Activated CD8-positive, alpha-beta memory T cell treated with anti-CD3 and anti-CD28 coated beads for 4 hours (primary cell): ENCODE results near the gene SH2D7.

ENCODE experiments used
- DNase-seq, 2 donors: peaks; one replicate each; pipeline ENCODE4 v3.0.0-alpha.2; 2020; ENCODE audit warnings: low read depth in 2 of 2

SH2D7 gene

DNA sequence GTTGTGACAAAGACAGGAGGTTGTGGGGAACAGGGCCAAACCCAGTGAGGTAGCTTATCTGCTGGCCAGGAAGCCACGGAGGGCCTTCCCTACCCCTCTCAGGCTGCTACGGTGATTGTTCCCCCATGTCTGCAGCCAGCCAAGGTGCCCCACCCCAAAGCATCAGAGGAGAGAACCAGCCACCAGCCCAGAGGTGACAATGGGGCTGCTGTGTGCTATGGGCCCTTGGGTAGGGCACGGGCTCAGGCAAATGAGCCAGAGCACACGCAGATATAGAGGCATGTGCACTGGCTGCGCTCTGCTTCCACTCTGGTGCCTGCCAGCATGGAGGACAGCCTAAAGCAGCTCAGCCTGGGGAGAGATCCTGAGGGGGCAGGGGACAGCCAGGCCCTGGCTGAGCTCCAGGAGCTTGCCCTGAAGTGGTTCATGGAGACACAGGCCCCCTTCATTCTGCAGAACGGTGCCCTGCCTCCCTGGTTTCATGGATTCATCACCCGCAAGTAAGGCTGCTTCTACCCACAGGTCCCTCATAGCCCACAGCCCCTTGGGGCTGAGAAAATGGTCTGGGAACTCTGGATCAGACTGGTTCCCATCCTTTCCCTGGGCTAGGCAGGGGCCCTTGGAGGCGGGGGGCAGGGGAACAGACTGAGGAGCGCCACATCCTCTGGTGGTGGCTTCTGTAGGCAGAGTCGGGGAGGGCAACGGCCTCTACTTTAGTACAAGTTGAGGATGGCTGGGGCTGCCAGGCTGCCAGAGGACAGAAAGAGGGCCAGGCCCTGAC lies at the start of gene SH2D7:
Gene SH2D7, plus strand, starts transcription at position 301 of the 781 bp plus-strand sequence. Its CDS starts 24 bp downstream, at position 325.
- no peak for DNase-seq

DNA sequence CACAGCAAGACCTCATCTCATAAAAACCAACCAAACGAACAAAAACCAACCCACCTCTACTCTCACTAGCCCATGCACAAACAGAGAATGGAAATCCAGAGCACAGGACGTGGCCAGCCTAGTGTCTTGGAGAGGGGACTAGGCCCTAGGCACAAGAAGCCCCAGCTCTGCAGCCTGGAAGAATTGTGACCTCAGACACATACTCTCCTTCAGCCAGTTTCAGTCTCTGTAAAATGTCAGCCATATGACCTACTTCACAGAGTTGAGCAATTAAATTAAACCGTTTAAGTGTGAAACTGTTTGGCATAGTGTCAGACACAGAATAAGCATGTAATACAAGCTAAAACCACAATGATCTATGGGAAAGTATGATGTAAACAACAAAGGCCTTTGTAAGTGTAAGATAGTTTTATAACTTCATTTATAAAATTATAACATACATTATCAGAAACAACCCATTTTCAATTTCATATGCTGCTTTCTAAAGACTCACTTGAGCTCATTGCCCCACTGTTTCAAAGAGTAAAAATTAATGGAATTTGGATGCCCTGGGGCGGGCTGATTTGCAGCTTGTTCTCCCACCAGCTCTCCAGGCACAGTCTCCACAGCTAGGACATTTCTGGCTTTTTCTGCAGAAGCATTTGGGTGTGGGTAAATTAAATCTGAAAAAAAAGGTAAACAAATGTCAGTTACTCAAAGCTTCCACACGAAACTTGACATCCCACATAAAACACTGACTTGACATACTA lies 47.8 kb upstream of the SH2D7 start:
- no peak for DNase-seq

DNA sequence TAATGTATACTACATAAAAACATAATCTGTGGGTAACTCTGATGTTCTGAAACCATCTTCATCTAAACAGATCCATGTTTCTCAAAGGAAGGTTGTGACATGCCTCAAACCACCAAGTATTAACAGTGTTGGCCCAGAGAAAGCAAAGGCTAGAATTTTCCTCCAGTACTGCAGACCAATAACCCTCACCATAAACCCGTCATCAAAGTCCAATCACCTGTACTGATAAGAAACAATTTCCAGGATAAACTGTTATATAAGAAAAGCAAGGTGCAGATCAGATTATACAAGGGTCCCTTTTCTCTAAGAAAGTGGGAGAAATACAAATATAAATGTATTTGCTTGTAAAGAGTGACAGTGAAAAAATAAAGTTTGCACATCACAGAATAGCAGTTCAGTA lies 47.2 kb upstream of the SH2D7 start:
- DNase-seq: no peak

DNA sequence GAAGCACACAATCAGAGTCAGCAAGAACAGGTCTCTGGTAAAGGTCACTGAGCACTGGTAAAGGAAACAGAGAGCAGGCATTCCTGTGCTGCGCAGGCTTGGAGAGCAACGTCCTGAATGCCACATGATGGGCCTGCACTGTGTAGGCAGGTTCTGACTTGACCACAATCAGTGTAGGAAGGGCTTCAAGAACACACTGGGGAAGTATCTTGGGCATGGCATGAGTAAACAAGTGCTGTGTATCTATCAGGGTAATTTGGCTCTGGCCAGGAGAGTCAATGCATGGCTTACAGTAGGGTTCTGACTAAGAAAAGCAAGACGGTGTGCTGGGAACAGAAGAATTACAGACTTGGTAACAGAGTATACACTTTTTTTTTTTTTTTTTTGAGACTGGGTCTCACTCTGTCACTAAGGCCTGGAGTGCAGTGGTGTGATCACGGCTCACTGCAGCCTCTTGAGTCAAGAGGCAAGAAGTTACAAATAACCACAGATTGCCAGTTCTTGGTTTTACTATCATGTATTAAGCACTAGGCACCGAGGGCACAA lies 45.5 kb upstream of the SH2D7 start:
- no peak for DNase-seq

DNA sequence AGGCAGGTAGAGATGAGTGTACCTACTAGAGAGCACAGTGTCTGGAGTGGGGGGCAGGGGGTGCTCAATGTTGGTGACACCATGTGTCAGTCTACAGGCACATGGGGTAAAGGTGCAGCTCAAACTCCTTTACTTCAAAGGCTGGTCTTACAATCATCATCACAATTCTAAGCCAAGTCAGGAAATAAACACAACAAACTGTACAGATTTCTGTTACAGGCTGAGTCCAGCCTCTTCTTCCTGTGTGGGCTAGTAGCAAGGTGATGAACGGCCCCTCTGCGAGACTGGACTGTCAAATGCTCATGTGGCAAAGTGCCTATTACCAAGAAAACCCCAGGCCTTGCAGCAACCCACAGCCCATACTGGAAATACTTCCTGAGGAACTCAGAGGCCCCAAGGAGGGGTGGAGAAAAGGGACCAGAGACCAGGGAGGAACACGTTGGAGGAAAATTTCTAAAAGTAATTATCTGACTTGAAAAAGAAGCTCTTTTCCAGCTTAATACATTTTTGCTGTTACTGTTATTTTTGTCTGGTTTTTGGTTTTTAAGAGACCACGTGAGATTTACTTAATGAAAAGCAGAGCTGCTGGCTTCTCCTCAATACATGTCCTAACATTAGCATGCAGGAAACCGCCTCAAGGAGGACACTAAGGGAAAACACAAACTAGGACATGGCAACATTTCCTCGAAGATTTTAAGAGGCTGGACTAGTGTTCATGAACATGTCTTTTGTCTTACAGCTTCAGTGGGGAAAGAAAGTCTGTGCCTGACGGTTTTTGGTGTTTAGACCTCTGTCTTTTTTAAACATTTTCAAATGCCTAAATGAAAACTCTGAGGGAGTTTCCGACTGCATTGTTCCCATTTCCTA lies 44.4 kb upstream of the SH2D7 start:
- no peak for DNase-seq

DNA sequence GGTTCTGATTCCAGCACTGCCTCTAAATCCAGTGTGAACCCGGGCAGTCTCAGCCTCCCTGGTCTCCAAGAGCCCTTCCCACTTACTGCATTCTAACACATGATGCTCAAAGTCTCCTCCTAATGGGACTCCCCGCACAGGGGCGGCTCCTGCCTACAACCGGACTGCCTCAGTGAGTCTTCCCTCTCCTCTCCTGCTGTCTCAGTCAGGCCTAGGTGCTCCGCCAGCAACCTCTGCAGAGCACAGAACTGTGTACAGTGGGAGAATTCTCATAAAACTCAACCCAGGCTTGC lies 43.8 kb upstream of the SH2D7 start:
- DNase-seq: no peak

DNA sequence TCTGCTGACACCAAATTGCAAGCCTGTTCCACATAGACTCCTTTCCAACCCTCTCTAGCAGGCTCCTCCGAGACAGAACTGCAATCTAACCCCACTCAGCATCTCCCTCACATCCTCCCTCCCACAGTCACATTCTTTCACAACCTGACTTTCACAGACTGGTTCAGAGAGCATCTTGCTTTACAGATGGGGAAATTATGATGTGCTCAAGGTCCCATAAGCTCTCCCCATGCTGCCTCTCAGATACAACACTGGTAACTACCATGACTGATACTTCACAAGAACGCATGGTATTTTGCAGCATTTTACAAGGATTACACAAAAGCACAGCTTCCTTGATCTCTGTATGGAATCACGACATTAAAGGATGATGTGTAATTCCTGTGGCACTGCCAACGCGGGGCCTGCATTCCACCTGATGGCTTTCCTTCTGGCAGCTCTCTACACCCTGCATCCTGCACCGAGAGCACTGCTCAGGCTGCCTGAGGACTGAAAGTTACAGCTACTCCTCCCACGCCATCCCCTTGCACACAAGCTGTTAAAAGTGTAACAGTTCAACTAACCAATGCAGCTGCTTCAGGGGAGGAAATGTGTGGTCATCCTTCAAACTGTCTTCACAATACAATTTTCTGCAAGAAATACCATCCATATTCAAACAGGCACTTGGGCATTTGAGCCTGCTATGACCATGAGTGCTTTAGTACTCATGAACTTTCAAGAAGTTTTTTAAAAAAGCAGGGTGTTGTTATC lies 42.5 kb upstream of the SH2D7 start:
- peak in 1 of 2 donors; percentile 57 for DNase-seq

DNA sequence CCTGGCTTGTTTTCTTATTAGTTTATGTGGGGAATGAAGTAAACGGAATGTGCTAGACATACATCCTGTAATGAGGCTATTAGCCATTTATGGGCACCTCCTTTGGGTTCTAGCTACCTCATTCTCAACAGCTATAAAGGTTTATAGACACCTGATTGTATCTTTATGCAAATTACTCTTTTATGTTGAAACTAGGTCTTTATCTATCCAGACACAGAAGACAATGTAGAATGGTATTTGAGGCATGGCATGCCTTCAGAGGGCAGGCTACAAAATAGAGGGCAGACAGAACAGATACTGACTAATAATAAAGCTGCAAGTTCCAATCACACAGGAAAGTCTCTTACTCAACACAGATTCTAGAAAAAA lies 41.9 kb upstream of the SH2D7 start:
- no peak for DNase-seq

DNA sequence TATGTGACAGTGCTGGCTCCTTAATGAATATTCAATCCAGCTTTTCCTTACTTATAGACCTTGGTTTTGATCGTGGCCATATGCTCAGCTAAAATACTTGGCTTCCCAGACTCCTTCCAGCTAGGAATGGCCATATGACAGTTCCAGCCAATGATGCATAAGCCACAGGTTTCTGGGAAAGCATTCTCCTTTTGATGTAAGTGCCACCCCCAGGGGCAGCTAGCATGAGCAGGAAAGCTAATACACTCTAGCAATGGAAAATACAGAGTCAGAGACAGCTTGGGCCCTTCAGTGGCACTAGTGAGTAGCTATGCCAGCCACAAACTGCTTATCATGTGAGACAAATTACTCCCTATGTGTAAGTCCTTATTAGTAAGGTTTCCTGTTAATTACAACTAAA lies 41.5 kb upstream of the SH2D7 start:
- DNase-seq: no peak

DNA sequence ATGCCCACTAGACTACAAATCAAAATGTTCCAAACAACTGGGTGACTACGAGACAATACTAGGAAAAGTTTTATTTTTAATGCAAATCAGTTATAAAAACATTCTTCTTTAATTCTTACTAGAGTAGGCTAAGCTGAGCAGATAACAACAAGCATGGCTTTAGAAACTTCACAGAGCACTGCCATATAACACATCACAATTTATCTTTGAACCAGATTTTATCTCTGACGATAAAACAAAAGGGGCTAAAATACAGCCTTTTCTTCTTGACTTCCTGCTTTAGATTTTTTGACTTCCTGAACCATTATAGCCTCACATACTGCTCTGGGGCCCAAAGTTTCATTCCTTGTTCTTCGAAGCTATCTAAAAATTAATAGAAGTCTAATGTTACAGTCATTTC lies 40.8 kb upstream of the SH2D7 start:
- DNase-seq: no peak

DNA sequence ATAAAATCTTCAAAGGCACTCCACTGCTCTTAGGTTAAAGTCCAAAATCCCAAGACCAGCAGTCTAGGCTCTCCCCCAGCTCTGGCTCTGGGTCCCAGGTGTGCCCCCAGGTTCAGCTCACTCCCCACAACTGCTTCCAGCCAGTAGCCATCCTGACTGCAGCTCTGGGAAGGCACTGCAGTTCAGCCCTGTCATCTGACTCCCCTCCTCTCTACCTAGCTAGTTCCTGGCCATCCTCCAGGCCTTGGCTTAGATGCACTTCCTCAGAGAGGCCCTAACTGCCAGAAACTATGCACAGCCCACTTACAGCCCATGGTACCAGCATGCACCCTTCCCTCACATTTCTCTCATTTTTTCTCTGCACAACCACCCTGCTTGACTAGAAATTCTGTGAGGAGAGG lies 40.4 kb upstream of the SH2D7 start:
- DNase-seq: no peak

DNA sequence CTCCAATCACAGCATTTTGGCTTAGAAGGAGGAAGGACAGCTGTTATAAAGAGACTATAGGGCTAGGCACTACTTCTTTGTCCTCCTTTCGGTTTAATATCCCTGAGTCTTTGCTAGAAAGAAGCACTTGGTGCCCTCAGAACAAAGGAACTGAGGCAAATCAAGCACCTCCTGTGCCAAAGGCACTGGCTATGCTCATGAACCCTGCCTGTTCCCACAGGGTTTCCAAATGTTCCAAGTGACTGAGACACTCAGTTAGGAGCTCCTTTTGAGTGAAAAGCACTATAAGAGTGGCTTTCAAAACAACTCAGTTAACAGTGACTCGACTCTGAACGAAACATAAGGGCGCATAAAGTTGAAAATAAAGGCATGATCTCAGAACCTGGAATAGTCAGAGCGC lies 39.8 kb upstream of the SH2D7 start:
- no peak for DNase-seq

DNA sequence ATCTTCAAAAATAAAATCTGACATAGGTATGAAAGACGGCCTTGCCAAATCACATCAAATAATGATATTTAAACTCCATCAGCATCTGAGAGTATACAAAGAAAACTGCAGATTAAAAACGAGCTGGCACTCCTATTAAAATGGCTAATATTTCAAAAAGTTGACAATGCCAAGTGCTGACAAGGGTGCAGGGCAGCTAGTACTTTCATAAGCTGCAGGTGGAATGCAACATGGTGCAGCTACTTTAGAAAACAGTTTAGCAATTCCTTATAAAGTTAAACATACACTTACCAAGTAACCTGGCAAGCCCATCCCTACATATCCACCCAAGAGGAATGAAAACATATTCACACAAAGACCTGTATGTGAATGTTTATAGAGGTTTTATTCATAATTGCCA lies 37.8 kb upstream of the SH2D7 start:
- no peak for DNase-seq

DNA sequence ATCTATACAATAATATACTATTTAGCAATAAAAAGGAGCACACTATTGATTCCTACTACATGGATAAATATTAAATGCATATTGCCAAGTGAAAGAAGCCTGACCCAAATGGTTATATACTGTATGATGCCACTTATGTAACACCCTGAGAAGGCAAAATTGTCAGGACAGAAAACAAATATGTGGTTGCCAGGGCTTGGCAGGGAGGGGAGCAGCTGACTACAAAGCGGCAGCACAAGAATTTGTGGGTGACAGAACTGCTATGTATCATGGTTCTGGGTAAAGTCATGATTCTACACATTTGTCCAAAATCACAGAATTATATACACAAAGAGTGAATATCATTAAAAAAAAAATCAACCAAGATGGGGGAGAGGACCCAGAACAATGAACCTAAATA lies 37.4 kb upstream of the SH2D7 start:
- no peak for DNase-seq

DNA sequence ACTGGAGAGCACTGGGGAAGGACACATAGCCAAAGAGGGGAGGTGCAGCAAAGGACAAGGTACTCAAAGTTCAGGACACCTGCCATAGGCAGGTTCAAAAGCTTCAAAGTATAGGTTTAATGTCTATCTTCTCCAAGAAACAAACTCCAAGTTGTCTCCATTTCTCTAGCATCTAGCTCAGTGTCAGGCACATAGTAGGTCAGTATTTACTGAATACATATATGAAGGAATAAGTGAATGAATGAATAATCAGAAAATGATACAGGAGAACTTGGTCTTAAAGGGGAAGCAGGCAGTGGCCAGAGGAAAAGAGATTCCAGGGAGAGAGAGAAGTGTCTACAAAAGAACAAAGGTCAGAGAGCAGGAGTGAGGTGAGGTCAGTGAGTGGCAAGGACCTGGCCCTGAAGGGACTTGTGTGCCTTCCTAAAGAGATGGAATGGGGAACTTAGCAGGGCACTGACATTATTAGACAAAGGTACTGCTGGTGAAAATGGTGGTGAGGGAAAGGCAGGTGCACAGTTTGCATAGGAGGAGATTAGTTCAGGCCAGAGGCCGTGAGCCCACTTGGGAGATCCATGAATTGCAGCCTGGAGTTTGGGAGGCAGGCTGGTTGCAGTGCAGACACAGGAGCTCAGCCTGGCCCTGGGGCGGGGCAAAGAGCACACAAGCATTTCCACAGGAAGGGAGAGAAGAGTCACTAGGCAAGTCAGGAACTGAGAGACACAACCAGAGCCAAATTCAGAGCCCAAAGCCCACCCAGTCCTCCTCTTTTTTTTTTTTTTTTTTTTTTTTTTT lies 36.2 kb upstream of the SH2D7 start:
- no peak for DNase-seq

DNA sequence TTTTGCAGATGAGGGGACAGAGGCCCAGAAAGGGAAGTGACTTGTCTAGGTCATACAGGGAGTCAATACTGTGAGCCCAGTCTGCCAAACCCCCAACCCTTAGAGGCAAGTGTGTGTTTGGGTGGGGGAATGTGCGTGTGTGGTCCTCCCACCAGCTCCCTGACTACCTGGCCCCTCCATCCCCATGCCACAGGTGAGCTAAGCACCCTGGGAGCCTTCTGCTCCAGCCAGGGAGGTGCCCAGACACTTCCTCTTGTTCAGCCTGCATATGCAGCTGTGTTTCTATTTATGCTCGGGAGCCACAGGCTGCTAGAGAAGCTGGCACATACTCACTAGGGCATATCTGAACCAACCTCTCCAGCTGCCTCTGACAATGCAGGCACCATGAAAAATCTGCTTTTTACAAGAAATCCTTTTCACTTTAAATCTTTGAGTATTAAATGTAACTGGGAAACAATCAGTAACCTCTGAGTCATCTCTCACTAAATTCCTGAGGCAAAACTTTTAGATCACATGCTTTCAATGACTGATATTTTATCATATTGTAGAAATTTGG lies 35.6 kb upstream of the SH2D7 start:
- DNase-seq: no peak

DNA sequence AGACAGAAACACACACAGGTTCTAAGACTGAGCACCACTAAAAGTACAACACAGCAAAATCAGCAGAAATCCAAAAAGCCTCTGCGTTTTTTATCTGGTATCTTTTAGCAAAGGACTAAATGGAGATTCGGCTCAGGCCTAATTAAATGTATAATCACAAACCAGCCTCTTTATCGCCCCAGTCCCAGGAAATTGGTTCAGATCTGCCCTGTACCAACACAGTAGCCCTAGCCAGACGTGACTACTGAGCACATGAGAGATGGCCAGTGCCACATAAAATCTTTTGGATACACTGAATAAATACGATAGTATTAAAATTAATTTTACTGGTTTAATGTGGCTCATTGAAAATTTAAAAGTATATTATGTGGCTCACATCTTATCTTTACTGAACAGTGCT lies 34.6 kb upstream of the SH2D7 start:
- DNase-seq: no peak

DNA sequence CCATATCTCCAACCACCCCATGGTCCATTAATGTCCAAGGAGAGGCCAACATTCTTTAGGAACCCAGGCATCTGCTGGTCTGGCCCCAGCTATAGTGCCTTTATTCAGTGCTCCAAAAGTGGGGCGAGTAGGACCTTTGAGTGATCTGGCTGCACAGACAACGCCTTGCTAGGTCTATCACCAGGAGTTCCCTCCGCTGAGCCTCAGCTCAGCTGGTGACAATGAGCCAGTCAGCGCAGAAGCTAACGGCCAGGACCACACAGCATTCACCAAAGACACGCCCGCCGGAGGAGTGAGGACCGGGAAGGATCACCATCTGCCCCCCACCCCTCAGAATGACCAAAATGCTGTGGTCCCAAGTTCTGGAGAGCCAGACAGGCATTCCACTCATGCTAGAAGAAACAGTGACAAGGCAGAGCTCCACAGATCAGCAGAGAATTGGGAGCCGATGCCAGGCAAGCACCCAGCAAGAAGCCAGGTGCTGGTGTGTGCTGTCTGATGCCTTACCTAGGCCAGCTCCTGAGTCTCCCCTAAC lies 33.9 kb upstream of the SH2D7 start:
- DNase-seq: no peak

DNA sequence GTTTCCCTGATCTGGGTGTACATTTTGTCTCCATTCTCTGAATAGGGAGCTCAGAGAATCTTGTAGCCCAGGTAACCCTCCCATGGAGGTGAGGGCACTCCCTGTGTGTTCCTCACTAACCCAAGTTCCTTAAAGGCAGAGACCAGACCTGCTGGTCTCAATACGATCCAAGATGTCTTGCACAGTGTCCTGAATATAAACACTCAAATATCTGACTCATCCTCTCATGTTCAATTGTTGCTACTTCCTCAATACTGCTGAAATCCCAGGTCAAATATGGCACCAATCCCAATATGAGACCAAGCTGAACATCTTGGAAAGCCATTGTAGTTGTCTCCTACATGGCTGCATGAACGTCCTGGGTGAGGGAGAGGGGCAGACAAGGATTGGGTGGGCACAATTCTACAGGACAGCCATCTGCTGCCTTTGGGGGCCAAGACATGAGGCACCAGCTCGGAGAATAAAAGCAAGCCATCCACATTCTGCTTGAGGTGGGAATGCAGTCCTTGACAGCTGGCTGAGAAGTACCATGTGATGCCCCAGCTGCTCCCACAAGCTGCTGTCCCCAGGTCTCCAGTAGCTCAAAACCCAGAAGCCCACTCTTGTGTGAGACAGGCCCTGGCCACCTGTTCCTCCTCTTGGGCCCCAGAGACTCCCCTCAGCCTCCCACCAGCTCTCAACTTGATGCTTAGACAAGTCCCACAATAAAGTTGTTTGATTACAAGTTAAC lies 33.1 kb upstream of the SH2D7 start:
- no peak for DNase-seq

DNA sequence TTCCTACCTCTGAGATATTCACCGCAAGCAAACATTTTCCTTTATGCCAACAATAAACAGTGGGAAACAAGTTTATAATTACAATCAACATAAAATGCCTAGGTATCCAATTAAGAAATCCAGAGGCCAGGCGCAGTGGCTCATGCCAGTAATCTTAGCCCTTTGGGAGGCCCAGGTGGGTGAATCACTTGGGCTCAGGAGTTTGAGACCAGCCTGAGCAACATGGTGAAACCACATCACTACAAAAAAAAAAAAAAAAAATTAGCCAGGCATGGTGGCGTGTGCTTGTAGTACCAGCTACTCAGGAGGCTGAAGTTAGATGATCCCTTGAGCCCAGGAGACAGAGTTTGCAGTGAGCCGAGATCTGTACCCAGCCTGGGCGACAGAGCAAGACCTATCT lies 32.1 kb upstream of the SH2D7 start:
- DNase-seq: no peak
